Breast epithelium (tissue), 4 donors: ENCODE results near the gene FAM117B. TPM values are rescaled to one million over a fixed set of nuclear protein-coding genes. Genes with fewer than 3 reads are reported as not detected.

Experiments used
- DNase-seq, 2 donors: peaks; one replicate each; pipeline ENCODE4 v3.0.0-alpha.2; 2019; ENCODE audit warnings: low spot score in 2 of 2
- H3K27ac ChIP-seq, 2 donors: fragments of 200-600 bp; sonication (generic) in 1 of 2; one replicate each; pipeline ENCODE4 v1.5.1; 2016 to 2019; ENCODE audit warnings: mild to moderate bottlenecking in 1 of 2
- H3K27me3 ChIP-seq, 2 donors: fragments of 200-600 bp; sonication (generic) in 1 of 2; one replicate each; pipeline versions ENCODE4 v1.5.1 to v1.6.0; 2017 to 2019; ENCODE audit warnings: control low read depth in 1 of 2, mild to moderate bottlenecking in 1 of 2
- H3K36me3 ChIP-seq: fragments of 200-600 bp; one replicate; pipeline ENCODE4 v1.5.1; 2019
- H3K4me1 ChIP-seq, 2 donors: fragments of 200-600 bp; sonication (generic); one replicate each; pipeline ENCODE4 v1.5.1; 2016 to 2019; ENCODE audit warnings: control low read depth in 1 of 2
- H3K4me3 ChIP-seq, 3 donors: fragments of 200-600 bp; sonication (generic); 1 replicate in 2 of 3; 2 replicates in 1 of 3; pipeline ENCODE4 v1.5.1; 2016 to 2019; ENCODE audit warnings: mild to moderate bottlenecking in 3 of 3, moderate library complexity in 2 of 3
- H3K9me3 ChIP-seq, 2 donors: fragments of 200-600 bp; sonication (generic) in 1 of 2; one replicate each; pipeline ENCODE4 v1.5.1; 2016 to 2019; ENCODE audit warnings: control low read depth in 1 of 2
- CTCF ChIP-seq, 3 donors: fragments of 450-650 bp; IDR thresholded peaks; one replicate each; pipeline ENCODE4 v1.5.1; 2016 to 2017; ENCODE audit warnings: antibody characterized with exemption in 3 of 3, mild to moderate bottlenecking in 3 of 3, moderate library complexity in 3 of 3
- POLR2A ChIP-seq: fragments of 450-650 bp; IDR thresholded peaks from one replicate; pipeline ENCODE4 v1.6.1; 2016; ENCODE audit warnings: antibody characterized with exemption, mild to moderate bottlenecking, moderate library complexity
- POLR2AphosphoS5 ChIP-seq, 3 donors: sonication (generic); formaldehyde crosslinking; IDR thresholded peaks; one replicate each; pipeline ENCODE4 v1.6.1; 2017; ENCODE audit warnings: antibody characterized with exemption in 3 of 3
- intact Hi-C: fragments of 100-400 bp; cut with DNase I; formaldehyde crosslinking; loops from one replicate; pipeline ENCODE4 v1.15.1; 2023; ENCODE audit warnings: low total_unique reads
- total RNA-seq, 3 donors: library from RNA; depleted of rRNA; stranded (reverse); fragments of >200 nt; gene quantifications; one replicate each; pipeline ENCODE4 v1.1.0, GENCODE V29; 2016

The FAM117B gene
- total RNA-seq, 3 donors from 2014 or later: 9.4 to 13.1 (median 11.9) TPM

GRCh38 chr2:202610380-202610779 is 24.4 kb upstream of the FAM117B start:
- Histone ChIP-seq H3K4me1 (no peaks in the 10 kb centered on the region), H3K27ac (no peak overlapping the region), H3K27me3 (no peaks in the 10 kb centered on the region), H3K36me3 (no peaks in the 10 kb centered on the region), H3K4me3 (no peak overlapping the region), H3K9me3 (no peaks in the 10 kb centered on the region)
- no peak for DNase-seq
- TF ChIP-seq POLR2A (no peak), POLR2AphosphoS5 (IDR thresholded peaks at IDR 0.05) (no peak), CTCF (IDR thresholded peaks at IDR 0.05) (no peak)
- intact Hi-C loops: no loop called here

- H3K27me3 ChIP-seq: no peaks in the 10 kb centered on the region
- no peaks in the 10 kb centered on the region for H3K4me1 ChIP-seq
- H3K4me3 ChIP-seq: no peak overlapping the region
- TF ChIP-seq POLR2A: no peak
- no peak for TF ChIP-seq CTCF (IDR thresholded peaks at IDR 0.05)
- TF ChIP-seq POLR2AphosphoS5 (IDR thresholded peaks at IDR 0.05): no peak
- no peak for DNase-seq
- H3K36me3 ChIP-seq: no peaks in the 10 kb centered on the region
- intact Hi-C loops: no loop called here
- no peaks in the 10 kb centered on the region for H3K9me3 ChIP-seq
- H3K27ac ChIP-seq: no peak overlapping the region
Observed at GRCh38 chr2:202612145-202612544, 22.6 kb upstream of the FAM117B start.

GRCh38 chr2:202613479-202613878 is 21.3 kb upstream of the FAM117B start:
- no peaks in the 10 kb centered on the region for H3K27me3 ChIP-seq
- DNase-seq: no peak
- H3K9me3 ChIP-seq: no peaks in the 10 kb centered on the region
- intact Hi-C loops: no loop called here
- no peak overlapping the region for H3K4me3 ChIP-seq
- TF ChIP-seq CTCF (IDR thresholded peaks at IDR 0.05) (no peak), POLR2A (no peak), POLR2AphosphoS5 (IDR thresholded peaks at IDR 0.05) (no peak)
- H3K36me3 ChIP-seq: no peaks in the 10 kb centered on the region
- H3K27ac ChIP-seq: no peak overlapping the region
- H3K4me1 ChIP-seq: no peaks in the 10 kb centered on the region

- no peak for DNase-seq
- Histone ChIP-seq H3K27me3 (no peaks in the 10 kb centered on the region), H3K36me3 (no peaks in the 10 kb centered on the region), H3K4me1 (no peaks in the 10 kb centered on the region), H3K27ac (no peak overlapping the region), H3K9me3 (no peaks in the 10 kb centered on the region), H3K4me3 (no peak overlapping the region)
- intact Hi-C loops: no loop called here
- TF ChIP-seq POLR2A (no peak), CTCF (IDR thresholded peaks at IDR 0.05) (no peak), POLR2AphosphoS5 (IDR thresholded peaks at IDR 0.05) (no peak)
Observed at GRCh38 chr2:202624133-202624532, 10.6 kb upstream of the FAM117B start.

GRCh38 chr2:202627042-202627441 is 7.7 kb upstream of the FAM117B start:
- intact Hi-C loops: no loop called here
- no peaks in the 10 kb centered on the region for H3K36me3 ChIP-seq
- H3K27me3 ChIP-seq: no peaks in the 10 kb centered on the region
- H3K27ac ChIP-seq: no peak overlapping the region
- H3K4me3 ChIP-seq: no peak overlapping the region
- TF ChIP-seq CTCF (IDR thresholded peaks at IDR 0.05) (no peak), POLR2AphosphoS5 (IDR thresholded peaks at IDR 0.05) (no peak), POLR2A (no peak)
- DNase-seq: no peak
- H3K9me3 ChIP-seq: no peaks in the 10 kb centered on the region
- no peaks in the 10 kb centered on the region for H3K4me1 ChIP-seq
